Mucosa of descending colon (tissue), 3 donors: ENCODE data around the gene COL4A2. TPM values are rescaled to one million over a fixed set of nuclear protein-coding genes. Genes with fewer than 3 reads are reported as not detected.

Source experiments
- ATAC-seq: fragments of 200-7000 bp; cut with Tn5 transposase; one replicate; pipeline ENCODE4 v1.9.1; 2020; ENCODE audit warnings: mild to moderate bottlenecking, moderate library complexity
- DNase-seq, 3 donors: peaks; one replicate each; pipeline ENCODE4 v3.0.0-alpha.2; 2020
- H3K36me3 ChIP-seq: fragments of 200-600 bp; one replicate; pipeline ENCODE4 v1.8.0; 2021; ENCODE audit warnings: low read depth, mild to moderate bottlenecking
- H3K4me1 ChIP-seq: fragments of 200-600 bp; one replicate; pipeline ENCODE4 v1.8.0; 2021; ENCODE audit warnings: low read depth, mild to moderate bottlenecking
- H3K4me3 ChIP-seq: fragments of 200-600 bp; one replicate; pipeline ENCODE4 v1.8.0; 2021; ENCODE audit warnings: mild to moderate bottlenecking
- H3K9me3 ChIP-seq: fragments of 200-600 bp; one replicate; pipeline ENCODE4 v1.8.0; 2021; ENCODE audit warnings: mild to moderate bottlenecking
- CTCF ChIP-seq: fragments of 200-600 bp; IDR thresholded peaks from one replicate; pipeline ENCODE4 v1.8.0; 2022; ENCODE audit warnings: antibody characterized with exemption, mild to moderate bottlenecking
- intact Hi-C, 2 donors: fragments of 100-400 bp; cut with DNase I in 1 of 2; cut with micrococcal nuclease in 1 of 2; formaldehyde crosslinking; loops; one replicate each; pipeline versions ENCODE4 v1.11.0 to v1.11.1; 2022; cut with DNase I, micrococcal nuclease
- total RNA-seq, 3 donors: library from RNA; stranded (reverse); fragmentation: NEBNext Ultra II Directional in 2 of 3; extraction: Animal tissue kit (Norgen Biotek cat#: 25700) in 2 of 3; gene quantifications; one replicate each; pipeline versions ENCODE4 v1.2.1 to v1.2.4, GENCODE V29; 2021 to 2023
- donor health status: DM: no; HTN: no; CAD: no; lungs with moderate emphysema.
- donor health status: DM: no; HTN: no; CAD: no.
- donor health status: DM: no; HTN: yes; CAD: no.

The COL4A2 gene
- total RNA-seq, 3 donors from 2014 or later: 33.5 to 389 (median 74.2) TPM

DNA sequence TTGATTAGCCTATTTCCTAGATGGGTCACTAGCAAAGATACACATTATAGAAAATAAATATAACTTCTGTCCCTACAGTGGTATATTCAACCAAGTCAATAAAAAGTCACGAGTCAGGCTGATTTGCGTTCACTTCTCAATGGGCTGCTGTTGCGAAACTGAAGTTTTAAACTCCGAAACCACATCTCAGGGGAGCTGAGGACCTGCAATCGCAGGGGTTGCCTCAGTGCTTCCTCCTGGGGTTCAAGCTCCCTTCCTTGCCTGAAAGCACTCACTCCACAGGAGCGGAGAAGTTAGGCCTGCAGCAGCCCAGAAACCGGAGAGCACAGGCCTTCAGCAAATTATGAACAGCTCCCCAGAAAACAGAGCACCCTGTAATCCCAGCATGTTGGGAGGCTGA is 214.9 kb downstream of the COL4A2 start:
- H3K9me3 ChIP-seq: no peaks in the 10 kb centered on the region
- ATAC-seq (no peak), DNase-seq (no peak)
- peaks cover 66% of the 10 kb centered on the region for H3K4me1 ChIP-seq
- TF ChIP-seq CTCF: no peak
- intact Hi-C loops: no loop called here
- no peak overlapping the region for H3K4me3 ChIP-seq
- no peaks in the 10 kb centered on the region for H3K36me3 ChIP-seq

GRCh38 chr13:110522721-110523120 is 215.6 kb downstream of the COL4A2 start:
- TF ChIP-seq CTCF: no peak
- no peaks in the 10 kb centered on the region for H3K36me3 ChIP-seq
- H3K4me1 ChIP-seq: peaks cover 68% of the 10 kb centered on the region
- ATAC-seq (no peak), DNase-seq (no peak)
- intact Hi-C loops: no loop called here
- no peak overlapping the region for H3K4me3 ChIP-seq
- H3K9me3 ChIP-seq: no peaks in the 10 kb centered on the region

GRCh38 chr13:110523180-110523579 is 216.1 kb downstream of the COL4A2 start:
- no peak overlapping the region for H3K4me3 ChIP-seq
- no peaks in the 10 kb centered on the region for H3K36me3 ChIP-seq
- H3K9me3 ChIP-seq: no peaks in the 10 kb centered on the region
- TF ChIP-seq CTCF: no peak
- H3K4me1 ChIP-seq: peaks cover 67% of the 10 kb centered on the region
- intact Hi-C loops: no loop called here
- no peak for ATAC-seq
- peak in 1 of 3 donors; percentile 41 for DNase-seq

DNA sequence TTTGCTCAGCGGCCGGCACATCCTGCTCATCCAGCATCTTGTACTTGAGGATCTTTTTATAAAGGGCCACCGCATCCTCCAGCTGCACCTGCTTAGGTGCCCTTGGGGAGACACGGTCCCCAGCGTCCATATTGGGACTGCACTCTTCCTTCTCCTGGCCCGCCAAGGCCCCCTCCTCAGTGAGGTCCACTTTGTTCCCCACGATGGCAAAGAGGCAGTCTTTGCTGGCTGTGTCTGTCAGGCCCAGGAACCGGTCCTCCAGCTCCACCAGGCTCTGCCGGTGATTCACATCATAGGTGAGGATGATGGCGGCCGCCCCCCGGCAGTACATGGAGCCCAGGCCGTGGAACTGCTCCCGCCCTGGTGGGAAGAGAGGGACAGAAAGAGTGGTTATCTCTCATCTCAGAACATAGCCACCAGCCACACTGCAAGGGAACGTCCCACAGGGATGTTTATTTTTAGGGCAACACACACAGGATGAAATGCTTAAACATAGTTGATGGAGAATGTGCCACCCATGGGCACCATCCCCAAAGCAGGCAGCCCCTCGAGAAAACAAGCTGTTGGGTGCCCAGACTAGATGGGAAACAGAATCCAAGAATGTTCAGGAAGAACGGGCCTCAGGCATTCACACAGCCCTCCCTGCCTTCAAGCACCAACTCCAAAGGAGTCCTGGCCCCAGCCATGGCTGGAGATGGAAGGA is 216.9 kb downstream of the COL4A2 start:
- peak in 2 of 3 donors; percentile 50 to 55 for DNase-seq
- no peak for ATAC-seq
- Histone ChIP-seq H3K36me3 (no peaks in the 10 kb centered on the region), H3K4me1 (peaks cover 62% of the 10 kb centered on the region), H3K4me3 (no peak overlapping the region), H3K9me3 (no peaks in the 10 kb centered on the region)
- intact Hi-C loops: no loop called here
- TF ChIP-seq CTCF: no peak

DNA sequence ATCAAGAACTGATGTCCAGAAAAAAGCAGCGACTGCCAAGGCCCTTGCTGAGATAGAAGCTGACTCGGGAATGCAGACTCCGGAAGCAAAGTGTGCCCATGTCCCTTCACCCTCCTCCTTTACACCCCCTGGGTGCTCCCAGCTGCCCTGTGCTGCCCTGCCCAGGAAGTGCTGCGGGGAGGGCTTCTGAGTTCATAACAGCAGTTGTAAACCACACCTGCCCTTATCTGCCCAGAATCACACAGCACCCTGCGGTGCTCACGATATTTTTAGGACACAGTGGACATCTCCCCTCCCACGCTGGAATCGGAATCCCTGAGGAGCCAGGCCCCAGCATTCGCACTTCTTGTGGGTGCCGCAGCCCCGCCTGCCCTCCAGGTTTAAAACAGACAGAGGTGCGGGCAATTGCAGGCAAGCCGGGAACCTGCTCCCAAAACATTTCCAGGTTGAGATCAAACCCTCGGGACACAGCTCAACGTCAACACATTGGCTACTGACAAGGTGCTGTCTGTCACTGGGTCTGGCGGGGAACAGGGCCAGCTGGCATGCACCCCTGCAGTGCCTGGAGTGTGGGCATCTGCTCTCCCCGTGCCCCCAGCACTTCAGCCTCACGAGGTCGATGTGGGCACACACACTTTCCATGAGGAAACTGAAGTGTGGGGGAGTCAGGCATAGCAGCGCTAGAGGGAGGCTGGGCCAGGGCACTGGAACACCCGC is 217.6 kb downstream of the COL4A2 start:
- H3K4me3 ChIP-seq: no peak overlapping the region
- intact Hi-C loops: no loop called here
- TF ChIP-seq CTCF: no peak
- H3K9me3 ChIP-seq: no peaks in the 10 kb centered on the region
- ATAC-seq (peak; percentile 77), DNase-seq (peak; percentile 87 to 89 (median 88))
- no peaks in the 10 kb centered on the region for H3K36me3 ChIP-seq
- peaks cover 62% of the 10 kb centered on the region for H3K4me1 ChIP-seq
